ENCODE measurements around the gene CFAP74.

DNA sequence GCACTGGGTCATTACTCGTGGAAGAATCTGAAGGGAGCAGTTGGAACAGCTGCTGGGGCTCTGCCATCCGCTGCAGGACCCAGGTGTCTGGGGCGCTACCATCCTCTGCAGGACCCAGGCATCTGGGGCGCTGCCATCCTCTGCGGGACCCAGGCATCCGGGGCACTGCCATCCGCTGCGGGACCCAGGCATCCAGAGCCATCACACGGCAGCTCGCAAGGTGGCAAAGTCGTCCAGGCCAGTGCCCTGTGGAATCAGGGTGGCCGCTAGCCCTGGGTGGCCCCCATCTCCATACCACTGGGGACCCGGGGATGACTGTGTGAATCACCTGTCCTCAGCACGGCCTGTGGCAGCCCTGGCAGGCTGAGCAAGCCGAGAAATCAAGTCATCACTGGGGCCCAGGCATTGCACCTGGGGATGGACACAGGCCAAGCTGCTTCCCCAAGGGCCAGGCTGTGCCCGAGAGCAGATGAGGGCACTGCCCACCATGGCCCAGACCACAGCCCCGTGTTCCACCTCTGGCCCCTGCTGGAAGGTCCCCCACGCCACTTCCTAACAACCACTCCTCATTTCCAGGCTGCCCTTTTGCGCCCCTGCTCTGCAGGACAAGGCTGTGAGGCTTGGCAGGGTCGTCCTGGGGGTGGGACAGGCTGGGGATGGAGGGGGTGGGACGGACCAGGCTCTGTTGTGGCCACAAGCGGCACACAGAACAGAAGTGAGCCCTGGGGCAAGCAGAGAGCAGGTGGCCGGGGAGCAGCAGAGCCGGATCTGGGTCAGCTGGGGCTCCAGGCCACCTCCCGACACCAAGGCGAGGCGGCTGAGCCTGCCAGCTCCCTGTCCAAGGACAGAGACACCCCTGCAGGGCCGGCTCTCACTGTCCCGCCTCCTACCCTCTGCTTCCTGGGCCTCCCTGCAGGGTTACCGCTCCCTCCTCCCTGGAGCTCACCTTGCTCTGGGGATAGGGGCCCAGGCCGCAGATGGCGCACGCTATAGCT is 28.3 kb upstream of the CFAP74 start:
- TF ChIP-seq POLR2A (IDR thresholded peaks at IDR 0.05; ENCODE audit: low read length) (no peak), GATA1 (IDR thresholded peaks at IDR 0.05; ENCODE audit: low read depth, low read length) (no peak)

Measured in erythroblast (primary cell).